LHCN-M2 (cell line): ENCODE measurements around the gene BRD3OS. TPM values are rescaled to one million over a fixed set of nuclear protein-coding genes. Genes with fewer than 3 reads are reported as not detected.

Experiments used
- total RNA-seq: library from RNA; depleted of rRNA; stranded (reverse); fragments of >200 nt; gene quantifications from 2 replicates; pipeline ENCODE4 v1.2.3, GENCODE V29; 2014; rRNA removed

The BRD3OS gene
- total RNA-seq, 1 experiment from 2014 or later, result 17.7 TPM

Other genes starting within 250 kb of the BRD3OS start
- 9.9 and 13.0 TPM in 2 replicates for gene VAV2, start 33.2 kb upstream of the BRD3OS start, total RNA-seq
- 5.3 and 6.3 TPM in 2 replicates for gene BRD3, start 42.5 kb downstream of the BRD3OS start, total RNA-seq
- 32.6 and 38.6 TPM in 2 replicates for gene WDR5, start 110.6 kb downstream of the BRD3OS start, total RNA-seq
- gene RNU6ATAC, start 139.1 kb downstream of the BRD3OS start, total RNA-seq, result not detected in 2 replicates